IMR-90 (cell line): ENCODE data around the gene CHAT. TPM values are rescaled to one million over a fixed set of nuclear protein-coding genes. Genes with fewer than 3 reads are reported as not detected.

ENCODE experiments used
- ATAC-seq: fragments of 200-7000 bp; cut with Tn5 transposase; 2 replicates; pipeline ENCODE4 v1.9.1; 2020; ENCODE audit warnings: low read depth, mild to moderate bottlenecking, moderate library complexity
- BruUV-seq: library from RNA; stranded (reverse); fragments of 400-500 nt; replicated peaks from 2 replicates; lab custom pipeline; 2021; lab: Mats Ljungman, UMichigan
- CTCF ChIA-PET: fragments of 300-600 bp; formaldehyde crosslinking; extraction: SDS; loops from one replicate; lab custom pipeline; 2021; ENCODE audit warnings: antibody characterized with exemption; lab: Yijun Ruan, JAX
- POLR2A ChIA-PET: fragments of 300-600 bp; sonication (Branson Sonifier 250); formaldehyde crosslinking; loops from one replicate; lab custom pipeline; 2022; ENCODE audit warnings: antibody characterized with exemption; ENCODE audit not compliant: unreplicated experiment; lab: Charles Lee
- DNase-seq: peaks from one replicate; pipeline ENCODE4 v3.0.0; 2013
- H2AFZ ChIP-seq: replicated peaks from 2 replicates; pipeline ENCODE3; 2013; ENCODE audit warnings: low read length, mild to moderate bottlenecking; ENCODE audit not compliant: poor library complexity
- H2AK5ac ChIP-seq: 2 replicates; pipeline ENCODE4 v1.6.1; 2013; ENCODE audit warnings: low read depth, low read length, inconsistent platforms
- H2AK9ac ChIP-seq: replicated peaks from 2 replicates; pipeline ENCODE3; 2013; ENCODE audit warnings: mild to moderate bottlenecking, low read depth, low read length, moderate library complexity; ENCODE audit not compliant: poor library complexity
- H2BK120ac ChIP-seq: 2 replicates; pipeline ENCODE4 v1.6.1; 2013; ENCODE audit warnings: low read depth, low read length, inconsistent platforms
- H2BK15ac ChIP-seq: 3 replicates; pipeline ENCODE4 v1.6.1; 2013; ENCODE audit warnings: low read depth, low read length, inconsistent platforms
- H2BK20ac ChIP-seq: 2 replicates; pipeline ENCODE4 v1.6.1; 2013; ENCODE audit warnings: low read depth, mild to moderate bottlenecking, inconsistent platforms, low read length, moderate library complexity
- H2BK5ac ChIP-seq: 2 replicates; pipeline ENCODE4 v1.6.1; 2013; ENCODE audit warnings: mild to moderate bottlenecking, low read depth, low read length, inconsistent platforms; ENCODE audit not compliant: poor library complexity, severe bottlenecking
- H3K14ac ChIP-seq: replicated peaks from 2 replicates; pipeline ENCODE4 v1.6.1; 2013; ENCODE audit warnings: low read depth, low read length, inconsistent platforms
- H3K18ac ChIP-seq: 2 replicates; pipeline ENCODE4 v1.6.1; 2013; ENCODE audit warnings: low read depth, low read length, control low read depth
- H3K23ac ChIP-seq: 2 replicates; pipeline ENCODE4 v1.6.1; 2013; ENCODE audit warnings: low read depth, low read length, inconsistent platforms
- H3K27ac ChIP-seq: 2 replicates; pipeline ENCODE4 v1.5.1; 2013; ENCODE audit warnings: mild to moderate bottlenecking, control low read depth, low read length; ENCODE audit not compliant: insufficient read depth
- H3K27me3 ChIP-seq: 2 replicates; pipeline ENCODE4 v1.6.1; 2013; ENCODE audit warnings: low read length; ENCODE audit not compliant: control insufficient read depth, insufficient read depth
- H3K36me3 ChIP-seq: 2 replicates; pipeline ENCODE4 v1.6.1; 2013; ENCODE audit warnings: low read length, mixed read lengths; ENCODE audit not compliant: control insufficient read depth, insufficient read depth
- H3K4ac ChIP-seq: 2 replicates; pipeline ENCODE4 v1.6.1; 2013; ENCODE audit warnings: low read depth, low read length, inconsistent platforms
- H3K4me1 ChIP-seq: 2 replicates; pipeline ENCODE4 v1.6.1; 2013; ENCODE audit warnings: low read length, mixed read lengths; ENCODE audit not compliant: control insufficient read depth, insufficient read depth
- H3K4me2 ChIP-seq: 2 replicates; pipeline ENCODE4 v1.6.1; 2013; ENCODE audit warnings: low read depth, mild to moderate bottlenecking, control low read depth, low read length, moderate library complexity
- H3K4me3 ChIP-seq: 2 replicates; pipeline ENCODE4 v1.5.1; 2013; ENCODE audit warnings: low read depth, mild to moderate bottlenecking, control low read depth, low read length, moderate library complexity; ENCODE audit not compliant: insufficient read depth
- H3K56ac ChIP-seq: 2 replicates; pipeline ENCODE4 v1.6.1; 2013; ENCODE audit warnings: low read length, inconsistent platforms; ENCODE audit not compliant: insufficient read depth; ENCODE audit errors: extremely low read depth
- H3K79me1 ChIP-seq, 2 experiments: 2 replicates each; pipeline ENCODE4 v1.6.1; 2013; ENCODE audit warnings: low read length in 2 of 2, inconsistent platforms in 1 of 2, low read depth in 1 of 2
- H3K9ac ChIP-seq: 2 replicates; pipeline ENCODE4 v1.6.1; 2013; ENCODE audit warnings: low read depth, low read length, control low read depth
- H3K9me1 ChIP-seq: 2 replicates; pipeline ENCODE4 v1.6.1; 2013; ENCODE audit warnings: low read length, inconsistent platforms; ENCODE audit not compliant: insufficient read depth
- H3K9me3 ChIP-seq: 2 replicates; pipeline ENCODE4 v1.6.1; 2013; ENCODE audit warnings: low read length; ENCODE audit not compliant: control insufficient read depth, insufficient read depth
- H4K20me1 ChIP-seq: 2 replicates; pipeline ENCODE4 v1.6.1; 2013; ENCODE audit warnings: low read length, inconsistent platforms; ENCODE audit not compliant: insufficient read depth
- H4K5ac ChIP-seq: 2 replicates; pipeline ENCODE4 v1.6.1; 2013; ENCODE audit warnings: mild to moderate bottlenecking, low read depth, low read length, control low read depth
- H4K8ac ChIP-seq, 2 experiments: 2 replicates each; pipeline ENCODE4 v1.6.1; 2013; ENCODE audit warnings: low read depth in 2 of 2, low read length in 2 of 2, control low read depth in 1 of 2, inconsistent platforms in 1 of 2
- H4K91ac ChIP-seq: 2 replicates; pipeline ENCODE4 v1.6.1; 2013; ENCODE audit warnings: low read depth, low read length, inconsistent platforms; ENCODE audit not compliant: insufficient read depth
- BHLHE40 ChIP-seq: fragments of 150-350 bp; IDR thresholded peaks from 2 replicates; pipeline ENCODE4 v1.6.1; 2016; ENCODE audit warnings: mild to moderate bottlenecking, low read depth, low read length
- CEBPB ChIP-seq: IDR thresholded peaks from 2 replicates; pipeline ENCODE4 v1.6.1; 2012; ENCODE audit warnings: low read depth, low read length, improper control_type of control experiment
- CHD1 ChIP-seq: IDR thresholded peaks from 2 replicates; pipeline ENCODE4 v1.6.1; 2012; ENCODE audit warnings: low read depth, low read length, improper control_type of control experiment
- CTCF ChIP-seq: conservative IDR thresholded peaks from 2 replicates; pipeline ENCODE4 v1.5.1; 2012; ENCODE audit warnings: mild to moderate bottlenecking, low read depth, low read length, improper control_type of control experiment
- FOS ChIP-seq: fragments of 150-350 bp; IDR thresholded peaks from 2 replicates; pipeline ENCODE4 v1.6.1; 2016; ENCODE audit warnings: low read depth, low read length
- MAFK ChIP-seq: IDR thresholded peaks from 2 replicates; pipeline ENCODE4 v1.6.1; 2012; ENCODE audit warnings: low read depth, low read length, improper control_type of control experiment
- MAZ ChIP-seq: IDR thresholded peaks from 2 replicates; pipeline ENCODE4 v1.6.1; 2012; ENCODE audit warnings: low read depth, mild to moderate bottlenecking, low read length, improper control_type of control experiment, moderate library complexity, borderline replicate concordance
- MXI1 ChIP-seq: IDR thresholded peaks from 2 replicates; pipeline ENCODE4 v1.6.1; 2012; ENCODE audit warnings: low read depth, mild to moderate bottlenecking, low read length, moderate library complexity, borderline replicate concordance
- NFE2L2 ChIP-seq: fragments of 150-350 bp; IDR thresholded peaks from 2 replicates; pipeline ENCODE4 v1.6.1; 2016; ENCODE audit warnings: low read depth, mild to moderate bottlenecking, low read length
- POLR2A ChIP-seq: IDR thresholded peaks from 2 replicates; pipeline ENCODE4 v1.6.1; 2012; ENCODE audit warnings: mild to moderate bottlenecking, low read depth, low read length
- RAD21 ChIP-seq: IDR thresholded peaks from 2 replicates; pipeline ENCODE4 v1.6.1; 2012; ENCODE audit warnings: low read length, improper control_type of control experiment
- RCOR1 ChIP-seq: IDR thresholded peaks from 2 replicates; pipeline ENCODE4 v1.6.1; 2012; ENCODE audit warnings: mild to moderate bottlenecking, low read length, improper control_type of control experiment; ENCODE audit not compliant: insufficient replicate concordance
- RFX5 ChIP-seq: IDR thresholded peaks from 2 replicates; pipeline ENCODE4 v1.8.0; 2012; ENCODE audit warnings: low read depth, mild to moderate bottlenecking, low read length, moderate library complexity
- SMC3 ChIP-seq: fragments of 150-350 bp; IDR thresholded peaks from 2 replicates; pipeline ENCODE4 v1.6.1; 2016; ENCODE audit warnings: low read depth, mild to moderate bottlenecking, antibody characterized with exemption, low read length, moderate library complexity
- USF2 ChIP-seq: fragments of 150-350 bp; IDR thresholded peaks from 2 replicates; pipeline ENCODE4 v1.6.1; 2017; ENCODE audit warnings: mild to moderate bottlenecking, antibody characterized with exemption, low read length, low read depth
- WGBS, 2 experiments: methylation state at CpG; one replicate each; pipeline versions ENCODE4 v1.1.5 to v1.1.7; 2013; ENCODE audit warnings: missing lambda C conversion rate in 2 of 2; ENCODE audit not compliant: insufficient read length in 1 of 2; ENCODE audit errors: extremely low coverage in 2 of 2; 5-methylcytosine and 5-hydroxymethylcytosine counted together
- dilution Hi-C: fragments of 300-500 bp; cut with HindIII; formaldehyde crosslinking; loops from one replicate; pipeline ENCODE4 v1.14.3; 2018; ENCODE audit warnings: low sequenced_read_pairs; ENCODE audit not compliant: unreplicated experiment
- in situ Hi-C: fragments of 300-500 bp; cut with MboI; formaldehyde crosslinking; loops from 3 replicates; pipeline ENCODE4 v1.14.3; 2019; ENCODE audit warnings: low sequenced_read_pairs, inconsistent platforms, mixed read lengths
- intact Hi-C: fragments of 100-400 bp; cut with micrococcal nuclease; formaldehyde crosslinking; loops from 2 replicates; pipeline ENCODE4 v1.10.0; 2022
- polyA plus RNA-seq, 3 experiments: library from polyadenylated mRNA; depleted of rRNA; stranded (reverse); fragments of >200 nt; gene quantifications; 2 replicates each; pipeline ENCODE4 v1.2.3, GENCODE V29; 2012; ENCODE audit warnings: low replicate concordance in 1 of 3
- total RNA-seq: library from RNA; depleted of rRNA; stranded (reverse); fragments of >200 nt; gene quantifications from 2 replicates; pipeline ENCODE4 v1.2.3, GENCODE V29; 2012
- TF ChIP-seq, protein P1 (sequence below): fragments of 150-350 bp; IDR thresholded peaks from 2 replicates; pipeline ENCODE4 v1.6.1; 2016; ENCODE audit warnings: low read depth, mild to moderate bottlenecking, low read length, moderate library complexity, borderline replicate concordance

CHAT gene
- total and polyA plus RNA-seq, 2 of the 4 experiments (the other 2 are of a cell fraction) = not detected

- H2AK9ac ChIP-seq = no peak overlapping the region
- dilution Hi-C loops = no loop called here
- intact Hi-C loops = no loop called here
- no peak overlapping the region for H4K91ac ChIP-seq
- H4K20me1 ChIP-seq = no peaks in the 10 kb centered on the region
- H4K5ac ChIP-seq = no peak overlapping the region
- H3K14ac ChIP-seq = no peak overlapping the region
- H4K8ac ChIP-seq = no peak overlapping the region
- no peak overlapping the region for H2BK20ac ChIP-seq
- ChIA-PET POLR2A (no interaction called here), CTCF (no interaction called here)
- H3K4me3 ChIP-seq = no peak overlapping the region
- H3K23ac ChIP-seq = no peak overlapping the region
- H3K79me1 ChIP-seq = no peaks in the 10 kb centered on the region
- DNase-seq = no peak
- no peak overlapping the region for H2BK15ac ChIP-seq
- BruUV-seq = no TSS peak
- 51 to 94% methylated on average over 3 to 5 of the region's 5 CpGs for WGBS, 2 experiments
- no peak overlapping the region for H3K18ac ChIP-seq
- no peak for ATAC-seq
- no peak overlapping the region for H3K27ac ChIP-seq
- TF ChIP-seq CTCF (no peak), FOS (no peak), RFX5 (no peak), SMC3 (no peak), CEBPB (no peak), NFE2L2 (no peak), USF2 (no peak), MAZ (no peak), BHLHE40 (no peak), CHD1 (no peak), RCOR1 (no peak), MAFK (no peak), RAD21 (no peak), POLR2A (no peak), MXI1 (no peak)
- TF ChIP-seq, protein P1, sequence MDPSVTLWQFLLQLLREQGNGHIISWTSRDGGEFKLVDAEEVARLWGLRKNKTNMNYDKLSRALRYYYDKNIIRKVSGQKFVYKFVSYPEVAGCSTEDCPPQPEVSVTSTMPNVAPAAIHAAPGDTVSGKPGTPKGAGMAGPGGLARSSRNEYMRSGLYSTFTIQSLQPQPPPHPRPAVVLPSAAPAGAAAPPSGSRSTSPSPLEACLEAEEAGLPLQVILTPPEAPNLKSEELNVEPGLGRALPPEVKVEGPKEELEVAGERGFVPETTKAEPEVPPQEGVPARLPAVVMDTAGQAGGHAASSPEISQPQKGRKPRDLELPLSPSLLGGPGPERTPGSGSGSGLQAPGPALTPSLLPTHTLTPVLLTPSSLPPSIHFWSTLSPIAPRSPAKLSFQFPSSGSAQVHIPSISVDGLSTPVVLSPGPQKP = no peak
- no peak overlapping the region for H3K4me2 ChIP-seq
- H3K9me3 ChIP-seq = no peaks in the 10 kb centered on the region
- H2BK5ac ChIP-seq = peak overlapping the region; percentile 37
- H3K9ac ChIP-seq = no peak overlapping the region
- H3K4ac ChIP-seq = no peak overlapping the region
- H3K27me3 ChIP-seq = peaks cover 23% of the 10 kb centered on the region
- H3K9me1 ChIP-seq = 0 out of 2 replicates have a peak, but pooled peaks cover 2% of the 10 kb centered on the region
- H3K56ac ChIP-seq = no peak overlapping the region
- no peak overlapping the region for H2AFZ ChIP-seq
- H2AK5ac ChIP-seq = no peak overlapping the region
- H2BK120ac ChIP-seq = no peak overlapping the region
- in situ Hi-C loops = no loop called here
- H3K4me1 ChIP-seq = no peaks in the 10 kb centered on the region
- no peaks in the 10 kb centered on the region for H3K36me3 ChIP-seq
Measured at GRCh38 chr10:49624629-49625028, 10.8 kb downstream of the CHAT start.
